SIG-M5 treated with dmso at 0.1 percent for 504 hours (cell line): ENCODE data around the gene DHRS12.

Experiments
- DNase-seq: peaks from one replicate; lab custom pipeline; 2025; ENCODE audit not compliant: unreplicated experiment; lab: John Stamatoyannopoulos, UW

Gene DHRS12

GRCh38 chr13:51783428-51784094, 20.4 kb downstream of the DHRS12 start:
- no peak for DNase-seq

GRCh38 chr13:51782026-51782710, 21.8 kb downstream of the DHRS12 start:
- DNase-seq, result no peak

DNA sequence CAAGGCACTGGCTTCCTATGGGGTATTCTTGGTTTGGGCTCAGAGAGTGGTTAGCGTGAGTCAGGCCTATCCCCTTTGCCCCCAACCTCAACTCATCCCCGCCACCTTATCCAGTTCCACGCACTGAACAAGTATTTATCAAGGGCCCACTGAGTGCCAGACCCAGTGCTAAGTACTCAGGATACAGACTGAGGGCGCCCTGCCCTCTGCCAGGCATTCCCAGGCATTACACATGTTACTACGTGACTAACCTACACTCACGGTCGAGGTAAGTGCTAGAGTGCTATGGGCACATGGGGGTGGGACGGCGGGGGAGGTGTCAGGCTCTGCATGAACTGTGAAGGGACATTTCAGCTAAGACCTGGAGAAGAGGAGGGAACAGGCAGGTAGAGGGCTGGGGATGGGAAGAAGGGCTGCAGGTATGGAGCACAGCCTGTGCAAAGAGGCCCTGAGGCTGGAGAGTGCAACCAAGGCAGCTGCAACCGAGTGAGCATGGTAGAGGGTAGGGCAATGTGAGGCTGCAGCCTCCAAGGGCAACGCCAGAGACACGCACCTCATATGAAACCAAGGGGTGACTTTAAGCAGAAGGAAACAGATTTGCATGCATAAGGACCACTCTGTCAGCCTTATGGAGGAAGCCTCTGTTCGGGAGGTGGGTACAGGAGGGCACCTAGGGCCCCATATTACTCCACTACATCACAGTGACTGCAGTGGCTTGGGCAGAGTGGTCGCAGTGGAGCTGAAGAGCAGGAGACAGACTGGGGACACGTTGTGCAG, 22.5 kb downstream of the DHRS12 start:
- DNase-seq, result peak; percentile 8

DNA sequence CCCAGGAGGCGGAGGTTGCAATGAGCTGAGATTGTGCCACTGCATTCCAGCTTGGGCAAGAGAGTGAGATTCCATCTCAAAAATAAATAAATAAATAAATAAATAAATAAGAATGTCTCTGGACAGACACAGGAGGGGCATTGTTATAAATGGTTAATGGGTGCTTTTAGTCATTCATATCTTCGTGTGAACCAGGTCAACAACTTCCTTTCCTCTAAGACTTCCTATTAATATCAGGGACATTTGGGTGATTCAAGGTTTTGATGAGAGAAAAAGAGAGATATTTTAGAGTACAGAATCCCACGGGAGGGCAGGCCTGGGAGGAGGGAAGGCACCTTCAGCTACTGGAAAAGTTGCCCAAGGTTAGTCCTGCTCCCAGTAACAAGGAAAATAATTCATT, 23.9 kb downstream of the DHRS12 start:
- DNase-seq, result no peak

DNA sequence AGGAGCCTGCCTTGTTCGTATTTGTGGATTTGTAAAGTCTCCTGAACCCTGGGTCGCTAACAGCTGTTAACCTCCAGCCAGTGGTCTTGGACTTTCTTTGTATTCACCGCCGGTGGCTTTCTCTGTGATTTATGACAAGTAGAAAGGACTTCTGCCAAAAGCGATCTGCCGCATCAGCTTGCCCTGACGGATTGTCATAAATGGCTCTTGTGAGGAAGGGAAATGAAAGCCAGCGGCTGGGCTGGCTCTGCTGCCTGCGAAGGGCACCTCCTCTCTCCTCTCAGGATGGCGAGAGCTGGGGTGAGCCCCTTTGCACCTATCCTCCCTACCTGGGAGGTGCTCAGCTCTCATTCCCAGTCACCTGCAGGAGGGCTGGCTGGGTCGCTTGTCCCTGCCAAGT, 25.6 kb downstream of the DHRS12 start:
- DNase-seq, result no peak

- no peak for DNase-seq
Measured at GRCh38 chr13:51777921-51778320, 26.0 kb downstream of the DHRS12 start.

DNA sequence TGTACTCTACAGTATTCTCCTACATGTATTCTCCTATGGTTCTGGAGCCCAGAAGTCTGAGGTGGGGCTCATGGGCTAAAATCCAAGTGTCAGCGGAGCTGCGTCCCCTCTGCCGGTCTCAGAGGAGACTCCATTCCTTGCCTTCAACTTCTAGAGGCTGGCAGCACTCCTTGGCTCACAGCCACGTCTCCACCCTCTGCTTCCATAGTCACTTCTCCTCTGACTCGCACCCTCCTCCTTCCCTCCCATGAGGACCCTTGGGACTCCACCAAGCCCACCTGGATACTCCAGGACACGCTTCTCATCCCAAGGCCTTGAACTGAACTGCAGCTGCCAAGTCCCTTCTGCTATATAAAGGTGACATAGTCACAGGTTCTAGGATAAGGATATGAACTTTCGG, 27.8 kb downstream of the DHRS12 start:
- no peak for DNase-seq

- DNase-seq, result no peak
Measured at GRCh38 chr13:51773515-51773914, 30.4 kb downstream of the DHRS12 start.

- DNase-seq, result no peak
Measured at GRCh38 chr13:51772781-51773180, 31.2 kb downstream of the DHRS12 start.

GRCh38 chr13:51772105-51772455, 31.9 kb downstream of the DHRS12 start:
- no peak for DNase-seq

DNA sequence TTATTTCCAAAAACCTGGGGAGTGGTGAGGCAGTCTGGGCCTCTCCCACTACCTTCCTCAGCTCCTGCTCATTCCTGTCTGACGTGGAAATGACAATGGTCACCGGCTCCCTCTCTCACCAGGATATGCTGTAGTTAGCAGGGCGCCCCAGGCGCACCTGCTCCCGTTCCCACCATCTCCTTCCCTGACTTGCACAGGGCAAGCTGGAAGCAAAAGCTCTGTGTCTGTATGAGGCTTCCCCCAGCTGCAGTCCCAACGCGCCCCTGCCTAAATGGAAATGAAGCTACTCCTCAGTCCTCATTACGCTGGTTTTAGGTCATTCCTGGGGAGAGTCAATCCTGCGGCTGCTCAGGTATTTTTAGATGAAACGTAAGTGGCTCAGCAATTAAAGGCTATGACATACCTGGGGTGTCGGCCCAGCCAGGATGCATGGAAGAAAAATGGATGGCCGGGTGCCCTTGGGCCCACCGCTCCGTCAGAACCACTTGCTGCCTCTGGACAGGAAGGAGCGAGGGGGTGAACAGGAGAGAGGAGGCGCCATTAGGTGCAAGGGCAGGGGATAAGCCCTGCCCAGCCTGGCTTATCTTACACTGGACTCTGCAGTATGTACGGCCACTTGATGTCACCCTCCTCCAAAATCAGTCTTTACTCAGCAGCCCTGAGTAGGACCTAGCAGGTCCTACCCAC, 32.4 kb downstream of the DHRS12 start:
- no peak for DNase-seq

- DNase-seq, result no peak
Measured at GRCh38 chr13:51770681-51771417, 33.1 kb downstream of the DHRS12 start.

DNA sequence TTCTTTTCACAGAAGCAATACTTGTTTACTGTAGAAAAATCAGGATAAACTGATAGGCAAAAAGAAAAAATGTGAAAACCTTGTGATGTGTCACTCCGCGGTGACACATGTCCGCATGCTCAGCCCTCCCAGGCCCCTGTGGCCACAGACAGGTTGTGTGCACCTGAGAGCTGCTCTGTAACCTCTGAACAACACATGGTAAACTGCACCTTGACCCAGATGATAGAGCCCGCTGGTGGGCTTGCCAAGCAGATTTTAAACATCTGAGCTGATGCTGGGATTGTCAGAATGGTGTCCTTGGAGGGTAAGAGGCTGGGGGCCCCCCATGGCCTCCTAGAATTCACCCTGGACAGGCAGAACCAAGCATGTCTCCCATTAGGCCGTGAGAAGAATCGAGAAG, 33.8 kb downstream of the DHRS12 start:
- no peak for DNase-seq

DNA sequence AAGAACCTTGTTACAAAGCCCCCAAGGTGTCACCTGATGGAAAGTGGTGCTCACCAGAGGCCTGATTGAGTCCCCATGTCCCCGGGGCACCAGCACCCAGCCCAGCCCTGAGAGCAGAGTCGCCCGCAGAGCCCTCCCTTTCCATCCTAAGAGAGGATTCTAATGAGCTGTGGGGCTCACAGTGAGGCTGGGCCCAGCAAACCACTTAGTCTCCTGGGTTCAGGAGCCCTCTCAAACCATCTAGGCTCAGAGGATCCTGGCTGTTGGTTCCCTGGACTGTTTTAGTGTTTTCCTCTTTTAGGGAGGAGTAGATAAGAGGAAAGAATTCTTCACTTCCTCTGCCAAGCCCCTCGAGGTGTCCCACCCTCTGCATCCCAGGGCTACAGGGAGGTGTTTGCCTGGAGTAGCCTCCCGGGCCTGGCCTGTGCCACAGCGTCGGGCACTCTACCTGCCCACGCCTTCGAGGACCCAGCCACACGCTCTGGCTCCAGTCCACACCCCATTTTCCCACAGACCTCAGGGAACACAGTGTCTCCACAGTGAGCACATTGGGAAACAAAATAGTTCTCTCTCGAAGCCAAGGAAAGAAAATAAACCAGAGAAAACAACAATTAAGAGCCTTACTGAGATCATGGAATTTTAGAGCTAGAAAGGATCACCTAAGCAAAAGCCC, 34.4 kb downstream of the DHRS12 start:
- DNase-seq, result no peak

GRCh38 chr13:51768976-51769375, 35.0 kb downstream of the DHRS12 start:
- DNase-seq, result no peak

DNA sequence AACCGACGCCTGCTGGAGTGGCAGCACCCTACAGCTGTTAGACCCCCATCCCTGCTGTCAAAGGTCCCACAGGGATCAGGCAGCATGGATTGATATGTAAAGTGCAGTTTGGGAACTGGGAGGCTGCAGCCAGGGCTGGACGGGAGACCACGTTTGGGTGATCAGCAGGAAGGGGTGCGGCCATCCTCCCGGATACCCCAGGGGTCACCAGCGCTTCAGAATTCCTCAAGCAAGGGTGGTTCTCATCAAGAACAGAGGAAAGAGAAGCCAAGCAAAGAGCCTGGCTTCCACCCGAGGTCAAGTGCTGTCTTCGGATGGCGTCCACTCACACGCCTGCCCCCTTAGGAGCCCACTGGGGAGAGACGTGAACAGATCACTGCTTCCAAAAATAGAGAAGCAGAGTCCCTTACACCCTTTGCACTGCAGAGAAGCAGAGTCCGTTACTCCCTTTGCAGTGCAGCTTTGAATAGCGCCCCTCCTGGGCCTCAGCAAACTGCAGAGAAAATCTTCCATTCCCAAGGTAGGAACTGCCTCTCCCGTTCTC, 35.5 kb downstream of the DHRS12 start:
- DNase-seq, result no peak

- no peak for DNase-seq
Measured at GRCh38 chr13:51767100-51767499, 36.9 kb downstream of the DHRS12 start.

GRCh38 chr13:51765142-51765515, 38.8 kb downstream of the DHRS12 start:
- DNase-seq, result no peak

DNA sequence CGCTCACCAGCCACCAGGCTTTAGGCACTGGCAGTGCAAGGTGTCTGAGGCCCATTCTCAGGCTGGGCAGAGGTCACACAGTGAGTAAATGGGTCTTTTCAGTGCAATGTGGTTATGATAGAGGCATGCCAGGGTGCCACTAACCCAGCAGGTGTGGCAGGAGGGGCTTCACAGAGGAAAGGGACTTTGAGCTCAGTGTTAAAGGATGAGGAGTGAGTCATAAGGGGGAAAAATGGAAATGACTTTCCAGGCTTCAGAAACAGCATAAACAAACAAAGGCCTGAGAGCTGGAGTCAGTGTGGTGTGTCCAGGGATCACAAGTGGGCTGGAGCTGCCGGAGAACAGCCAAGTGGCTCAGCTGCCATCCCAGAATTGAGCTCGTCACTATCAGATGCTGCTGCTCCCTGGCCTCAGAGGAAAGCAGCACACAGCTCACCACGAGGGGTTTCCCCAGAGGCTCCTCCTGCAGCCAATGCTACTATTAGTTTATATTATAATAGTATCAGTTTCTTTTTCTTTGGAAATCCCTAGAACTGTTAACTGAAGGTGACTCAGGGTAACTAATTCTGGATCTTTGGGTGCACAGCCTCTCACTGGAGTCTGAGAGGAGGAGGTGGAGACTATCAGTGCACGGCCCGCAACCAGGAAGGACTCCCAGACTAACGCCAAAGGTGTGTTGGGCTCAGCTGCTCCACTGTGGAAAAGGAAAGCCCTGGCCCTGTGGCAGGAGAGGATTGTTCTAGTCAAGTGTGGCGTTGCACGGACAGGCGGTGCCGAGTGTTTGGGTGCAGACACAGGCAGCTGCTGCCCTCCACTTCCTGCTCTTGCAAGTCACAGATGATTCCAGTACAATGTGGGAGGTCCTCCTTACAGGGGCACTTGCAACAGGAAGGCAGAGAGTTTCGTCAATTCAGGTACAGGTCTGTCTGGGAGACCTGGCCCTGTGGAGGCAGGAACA, 39.5 kb downstream of the DHRS12 start:
- no peak for DNase-seq
